Tibial artery (tissue), 4 donors: Measurements from ENCODE around the gene PDE6A.

ENCODE experiments used
- DNase-seq, 2 donors: peaks; one replicate each; pipeline ENCODE4 v3.0.0-alpha.2; 2019
- H3K27ac ChIP-seq, 2 donors: fragments of 200-600 bp; sonication (generic) in 1 of 2; 1 replicate in 1 of 2; 2 replicates in 1 of 2; pipeline ENCODE4 v1.5.1; 2018 to 2019; ENCODE audit warnings: mild to moderate bottlenecking in 1 of 2
- H3K27me3 ChIP-seq, 2 donors: fragments of 200-600 bp; sonication (generic) in 1 of 2; one replicate each; pipeline versions ENCODE4 v1.5.1 to v1.6.0; 2016 to 2019
- H3K36me3 ChIP-seq, 3 donors: fragments of 200-600 bp; sonication (generic) in 2 of 3; one replicate each; pipeline ENCODE4 v1.5.1; 2016 to 2019; ENCODE audit warnings: mild to moderate bottlenecking in 2 of 3
- H3K4me1 ChIP-seq, 4 donors: fragments of 200-600 bp; sonication (generic) in 2 of 4; 1 replicate in 3 of 4; 2 replicates in 1 of 4; pipeline ENCODE4 v1.5.1; 2016 to 2019
- H3K4me3 ChIP-seq, 2 donors: fragments of 200-600 bp; sonication (generic) in 1 of 2; 1 replicate in 1 of 2; 2 replicates in 1 of 2; pipeline ENCODE4 v1.5.1; 2018 to 2019; ENCODE audit warnings: mild to moderate bottlenecking in 2 of 2
- H3K9me3 ChIP-seq, 3 donors: fragments of 200-600 bp; sonication (generic) in 1 of 3; one replicate each; pipeline ENCODE4 v1.5.1; 2016 to 2019
- CTCF ChIP-seq, 2 experiments: fragments of 200-600 bp in 1 of 2; fragments of 450-650 bp in 1 of 2; IDR thresholded peaks; one replicate each; pipeline ENCODE4 v1.5.1; 2017 to 2019; ENCODE audit warnings: antibody characterized with exemption in 2 of 2, mild to moderate bottlenecking in 1 of 2, moderate library complexity in 1 of 2
- intact Hi-C: fragments of 100-400 bp; cut with DNase I; formaldehyde crosslinking; loops from one replicate; pipeline ENCODE4 v1.15.0; 2023; ENCODE audit warnings: low total_unique reads

Gene PDE6A

DNA sequence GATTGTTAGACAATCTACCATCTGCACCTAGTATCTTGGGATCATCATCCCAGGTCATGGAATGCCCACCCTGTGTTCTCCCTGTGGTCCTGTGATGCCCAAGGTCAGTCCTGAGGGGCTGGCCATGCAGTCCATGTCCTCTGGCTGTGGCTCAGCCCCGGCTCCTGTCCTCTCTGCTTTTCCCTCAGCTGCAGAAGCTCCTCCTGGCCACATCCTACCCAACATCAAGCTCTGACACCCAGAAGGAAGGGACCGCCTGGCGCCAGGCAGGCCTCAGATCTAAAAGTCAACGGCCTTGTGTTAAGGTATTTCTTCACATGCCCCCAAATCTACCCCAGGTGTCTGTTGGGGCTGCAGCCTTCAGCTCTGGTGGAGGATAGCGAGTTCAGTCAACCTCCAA is 114.0 kb downstream of the PDE6A start:
- Histone ChIP-seq H3K27ac (no peak overlapping the region), H3K9me3 (no peaks in the 10 kb centered on the region), H3K27me3 (no peaks in the 10 kb centered on the region), H3K36me3 (peaks cover 0 to 20% (median 4%) of the 10 kb centered on the region in 3 donors), H3K4me3 (no peak overlapping the region), H3K4me1 (no peaks in the 10 kb centered on the region)
- no peak for TF ChIP-seq CTCF (IDR thresholded peaks at IDR 0.05)
- DNase-seq = no peak
- intact Hi-C loops = loop anchor here (5.0 kb wide), 1 partner anchor 162 kb away; no protein-coding TSS in a partner anchor

DNA sequence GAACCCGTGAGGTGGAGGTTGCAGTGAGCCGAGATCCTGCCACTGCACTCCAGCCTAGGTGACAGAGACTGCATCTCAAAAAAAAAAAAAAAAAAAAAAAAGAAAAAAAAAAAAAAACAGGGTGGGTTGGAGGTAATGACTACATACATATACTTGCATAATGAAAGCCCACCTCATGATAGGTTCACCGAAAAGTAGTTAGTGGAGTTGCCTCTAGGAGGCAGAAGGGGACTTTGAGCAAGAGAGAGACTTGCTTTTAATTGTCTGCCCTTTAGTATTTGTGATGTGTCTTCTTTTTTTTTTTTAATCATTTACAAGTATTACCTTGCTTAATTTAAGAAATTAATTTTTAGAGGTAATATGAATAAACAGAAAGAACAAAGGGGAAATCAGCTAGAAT is 114.6 kb downstream of the PDE6A start:
- Histone ChIP-seq H3K4me1 (no peaks in the 10 kb centered on the region), H3K36me3 (peaks cover 0 to 20% (median 4%) of the 10 kb centered on the region in 3 donors), H3K4me3 (no peak overlapping the region), H3K27me3 (no peaks in the 10 kb centered on the region), H3K27ac (no peak overlapping the region), H3K9me3 (no peaks in the 10 kb centered on the region)
- TF ChIP-seq CTCF (IDR thresholded peaks at IDR 0.05) = no peak
- no peak for DNase-seq
- intact Hi-C loops = loop anchor here (5.0 kb wide), 2 partner anchors 98 to 162 kb away; partner anchors contain the start of gene PPARGC1B

DNA sequence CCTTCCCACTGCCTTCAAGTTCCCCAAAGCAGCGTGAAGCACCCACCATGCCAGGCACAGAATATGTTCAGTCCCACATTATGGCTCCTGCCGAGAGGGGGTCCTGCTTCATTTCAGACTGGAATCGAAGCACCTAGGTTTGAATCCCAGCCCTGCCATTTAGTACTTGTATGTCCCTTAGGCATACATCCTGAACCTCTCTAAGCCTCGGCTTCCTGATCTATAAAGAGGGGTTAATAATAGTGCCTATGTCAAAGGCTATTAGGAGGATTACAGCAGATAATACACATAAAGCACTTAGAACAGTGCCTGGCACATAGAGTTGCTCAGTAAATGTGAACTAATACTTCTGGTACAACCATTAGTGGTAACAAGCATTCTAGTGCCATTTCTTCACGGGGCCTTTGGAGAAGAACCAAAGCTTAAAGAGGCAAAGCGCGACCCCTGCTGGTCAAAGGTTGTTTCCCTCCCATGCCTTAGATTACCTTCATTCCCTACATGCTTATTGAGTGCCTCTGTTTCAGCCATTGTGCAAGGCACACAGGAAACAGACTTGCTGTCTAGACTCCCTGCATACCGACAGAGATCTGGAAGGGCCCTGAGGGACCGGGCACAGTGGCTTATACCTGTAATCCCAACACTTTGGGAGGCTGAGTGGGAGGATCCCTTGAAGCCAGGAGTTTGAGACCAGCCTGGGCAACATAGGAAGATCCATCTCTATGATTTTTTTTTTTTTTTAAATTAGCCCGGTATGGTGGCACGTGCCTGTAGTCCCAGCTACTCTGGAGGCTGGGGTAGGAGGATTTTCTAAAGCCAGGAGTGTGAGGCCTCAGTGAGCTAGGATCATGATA is 116.2 kb downstream of the PDE6A start:
- Histone ChIP-seq H3K27ac (no peak overlapping the region), H3K27me3 (no peaks in the 10 kb centered on the region), H3K9me3 (no peaks in the 10 kb centered on the region), H3K36me3 (peaks cover 0 to 18% (median 2%) of the 10 kb centered on the region in 3 donors), H3K4me1 (no peaks in the 10 kb centered on the region), H3K4me3 (no peak overlapping the region)
- peak; percentile 78 to 92 for TF ChIP-seq CTCF (IDR thresholded peaks at IDR 0.05)
- intact Hi-C loops = loop anchor here (1.0 to 5.0 kb wide), 2 partner anchors 96 to 192 kb away; partner anchors contain the start of gene PPARGC1B
- DNase-seq = peak; percentile 88

DNA sequence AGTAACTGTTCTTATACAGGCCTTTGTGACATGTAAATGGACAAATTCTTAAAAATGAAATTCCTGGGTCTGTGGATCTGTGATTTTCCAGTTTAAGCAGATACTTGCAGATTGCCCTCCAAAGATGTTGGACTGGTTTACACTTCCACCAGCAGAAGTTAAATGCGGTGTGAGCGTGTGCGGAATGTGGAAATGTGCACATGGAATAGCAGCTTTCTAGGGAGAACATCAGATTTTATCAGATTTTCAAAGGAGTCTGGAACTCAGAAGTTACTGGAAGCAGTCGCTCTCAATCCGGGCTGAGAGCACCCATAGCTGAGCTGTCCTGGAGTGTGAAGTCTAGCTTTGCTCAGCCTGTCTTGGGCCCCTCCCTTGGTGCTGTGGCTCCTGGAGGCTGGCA is 117.0 kb downstream of the PDE6A start:
- H3K4me1 ChIP-seq = no peaks in the 10 kb centered on the region
- no peaks in the 10 kb centered on the region for H3K27me3 ChIP-seq
- H3K36me3 ChIP-seq = peaks cover 0 to 9% (median 0%) of the 10 kb centered on the region in 3 donors
- no peak for TF ChIP-seq CTCF (IDR thresholded peaks at IDR 0.05)
- intact Hi-C loops = loop anchor here (5.0 kb wide), 1 partner anchor 95 kb away; the partner anchor contains the start of gene PPARGC1B
- no peak overlapping the region for H3K4me3 ChIP-seq
- no peak for DNase-seq
- H3K27ac ChIP-seq = no peak overlapping the region
- H3K9me3 ChIP-seq = no peaks in the 10 kb centered on the region

- TF ChIP-seq CTCF (IDR thresholded peaks at IDR 0.05) = no peak
- Histone ChIP-seq H3K4me1 (no peaks in the 10 kb centered on the region), H3K9me3 (no peaks in the 10 kb centered on the region), H3K27me3 (no peaks in the 10 kb centered on the region), H3K4me3 (no peak overlapping the region), H3K36me3 (peaks cover 0 to 7% (median 0%) of the 10 kb centered on the region in 3 donors), H3K27ac (no peak overlapping the region)
- intact Hi-C loops = loop anchor here (5.0 kb wide), 1 partner anchor 95 kb away; the partner anchor contains the start of gene PPARGC1B
- no peak for DNase-seq
These were observed 117.5 kb downstream of the PDE6A start for GRCh38 chr5:149827086-149827485.
